ENCODE results near the gene UNC13A. TPM values are rescaled to one million over a fixed set of nuclear protein-coding genes. Genes with fewer than 3 reads are reported as not detected.

The UNC13A gene
- total and polyA plus RNA-seq, 2 of the 8 experiments (the other 6 are each of a cell fraction or from before 2014, with no cell fraction given) = 13.1 to 47.6 TPM

- no peak overlapping the region for H3K9ac ChIP-seq (replicated peaks in 1 of 4; ENCODE audit: extremely low read depth in 1 of 4, low read depth in 3 of 4, low read length in 3 of 4)
- FAIRE-seq (no peak), DNase-seq (ENCODE audit: low read depth in 1 of 2, low spot score in 2 of 2) (no peak)
- no peak overlapping the region for H2BK20ac ChIP-seq (ENCODE audit: low read length)
- H3K79me2 ChIP-seq (ENCODE audit: control insufficient read depth in 1 of 2, insufficient read depth in 2 of 2, low read length in 2 of 2) = no peaks in the 10 kb centered on the region
- H3K4me1 ChIP-seq (replicated peaks in 1 of 4; ENCODE audit: control insufficient read depth in 3 of 4, insufficient read depth in 4 of 4, low read length in 3 of 4) = peaks cover 0 to 6% (median 4%) of the 10 kb centered on the region in 4 experiments; a peak in 3 of 7 replicates
- peaks cover 2% of the 10 kb centered on the region; the same call in 1 of the 2 replicates for H3K79me1 ChIP-seq (ENCODE audit: low read depth, low read length)
- peaks cover 7 to 43% (median 14%) of the 10 kb centered on the region in 4 experiments for H3K36me3 ChIP-seq (ENCODE audit: control insufficient read depth in 2 of 4, insufficient read depth in 4 of 4, low read length in 3 of 4)
- H2AK5ac ChIP-seq (ENCODE audit: low read depth, low read length) = no peak overlapping the region
- H2BK5ac ChIP-seq (ENCODE audit: low read depth, low read length) = no peak overlapping the region
- H2BK120ac ChIP-seq (replicated peaks; ENCODE audit: low read depth, low read length) = no peak overlapping the region
- no peak overlapping the region for H4K8ac ChIP-seq (ENCODE audit: extremely low read depth, insufficient read depth, low read length)
- TF ChIP-seq TCF12 (IDR thresholded peaks at IDR 0.05; ENCODE audit: low read depth, low read length) = no peak
- TF ChIP-seq NANOG (IDR thresholded peaks at IDR 0.05; ENCODE audit: insufficient read depth, low read depth, low read length, poor library complexity, severe bottlenecking) = no peak
- H2BK12ac ChIP-seq (ENCODE audit: low read depth, low read length) = no peak overlapping the region
- H3K4ac ChIP-seq (replicated peaks; ENCODE audit: insufficient read length, low read depth, low read length) = no peak overlapping the region
- H3K14ac ChIP-seq (ENCODE audit: insufficient read length) = no peak overlapping the region
- H4K20me1 ChIP-seq (replicated peaks in 1 of 2; ENCODE audit: control insufficient read depth in 1 of 2, insufficient read depth in 2 of 2, low read length in 2 of 2) = peaks cover 0 to 5% of the 10 kb centered on the region in 2 experiments
- H4K5ac ChIP-seq (ENCODE audit: insufficient read length, low read depth, low read length) = no peak overlapping the region
- no peak overlapping the region for H3K56ac ChIP-seq (replicated peaks; ENCODE audit: insufficient read length, low read depth, low read length)
- H3K4me2 ChIP-seq (ENCODE audit: insufficient read depth in 1 of 2, low read depth in 2 of 2, low read length in 2 of 2) = no peak overlapping the region
- H3K4me3 ChIP-seq (ENCODE audit: extremely low read depth in 1 of 4, insufficient read depth in 2 of 4, low read depth in 3 of 4, low read length in 4 of 4) = no peak overlapping the region
- H3K9me3 ChIP-seq (ENCODE audit: insufficient read depth in 2 of 2, low read depth in 1 of 2, low read length in 1 of 2) = no peaks in the 10 kb centered on the region; a peak in 1 of 4 replicates
- H3K27me3 ChIP-seq (replicated peaks in 1 of 4; ENCODE audit: control insufficient read depth in 3 of 4, extremely low read depth in 1 of 4, insufficient read depth in 3 of 4, low read length in 3 of 4) = no peaks in the 10 kb centered on the region
- CTCF ChIA-PET (ENCODE audit: partially characterized antibody) = interaction anchor here (1.5 kb wide), 1 partner anchor 31 kb away, joined by 3 read pairs; no protein-coding TSS in a partner anchor
- no peak overlapping the region for H3K23ac ChIP-seq (ENCODE audit: insufficient read length)
- H4K91ac ChIP-seq (replicated peaks; ENCODE audit: insufficient read length, low read length) = no peak overlapping the region
- POLR2A ChIA-PET (ENCODE audit: partially characterized antibody) = no interaction called here
- 75% methylated on average over 4 of the region's 4 CpGs; no CpG with 5 or more reads in 1 of the 2 experiments for WGBS, 2 experiments (ENCODE audit: extremely low coverage in 1 of 2, insufficient coverage in 1 of 2, insufficient read length in 1 of 2, insufficient replicate concordance in 2 of 2, low coverage in 1 of 2, low lambda C conversion rate in 2 of 2, missing lambda C conversion rate in 1 of 2)
- no peak overlapping the region for H2BK15ac ChIP-seq (ENCODE audit: low read length)
- no peak overlapping the region for H2AFZ ChIP-seq (ENCODE audit: low read length)
- H3K27ac ChIP-seq (ENCODE audit: low read depth, low read length) = no peak overlapping the region
- H3K18ac ChIP-seq (ENCODE audit: extremely low read depth, low read length) = no peak overlapping the region
- H3K23me2 ChIP-seq (ENCODE audit: low read depth, low read length) = no peaks in the 10 kb centered on the region
These were observed 35.5 kb downstream of the UNC13A start for GRCh38 chr19:17652627-17653026.
